Testis (tissue), 2 donors: ENCODE data around the gene RARRES2.

Experiments used
- CTCF ChIP-seq, 3 experiments: fragments of 450-650 bp in 2 of 3; fragments of 200-600 bp in 1 of 3; sonication (generic) in 1 of 3; IDR thresholded peaks; one replicate each; pipeline ENCODE4 v1.5.1; 2016 to 2019; ENCODE audit warnings: antibody characterized with exemption in 3 of 3, mild to moderate bottlenecking in 2 of 3, moderate library complexity in 1 of 3
- POLR2A ChIP-seq: fragments of 450-650 bp; IDR thresholded peaks from one replicate; pipeline ENCODE4 v1.6.1; 2017; ENCODE audit warnings: antibody characterized with exemption, mild to moderate bottlenecking, moderate library complexity

GRCh38 chr7:150367677-150368095, 26.3 kb upstream of the RARRES2 start:
- no peak for TF ChIP-seq CTCF (IDR thresholded peaks at IDR 0.05)
- no peak for TF ChIP-seq POLR2A
